HepG2 (cell line): ENCODE data around the gene DOLK. TPM values are rescaled to one million over a fixed set of nuclear protein-coding genes. Genes with fewer than 3 reads are reported as not detected.

Experiments used
- ATAC-seq: fragments of 200-7000 bp; cut with Tn5 transposase; 3 replicates; pipeline ENCODE4 v1.9.1; 2020; ENCODE audit warnings: mild to moderate bottlenecking, moderate library complexity
- BruUV-seq: library from RNA; stranded (reverse); fragments of 400-500 nt; replicated peaks from 2 replicates; lab custom pipeline; 2021; lab: Mats Ljungman, UMichigan
- CTCF ChIA-PET: fragments of 300-600 bp; formaldehyde crosslinking; extraction: SDS; loops from one replicate; lab custom pipeline; 2021; ENCODE audit warnings: low total read pairs, inconsistent platforms, low intra/inter-chr PET ratio; lab: Yijun Ruan, JAX
- POLR2A ChIA-PET: fragments of 350-600 bp; sonication (Branson Sonifier 250); formaldehyde crosslinking; loops from one replicate; lab custom pipeline; 2020; ENCODE audit warnings: antibody characterized with exemption, inconsistent platforms; lab: Yijun Ruan, JAX
- DNase-seq: peaks from one replicate; pipeline ENCODE4 v3.0.0-alpha.2; 2015; ENCODE audit warnings: low spot score
- FAIRE-seq: peaks from 3 replicates; lab custom pipeline; 2011; peaks lifted over from hg19 to GRCh38; lab: Jason Lieb, UNC
- H2AFZ ChIP-seq: one replicate; pipeline ENCODE4 v1.6.1; 2011; ENCODE audit warnings: low read length, inconsistent platforms
- H3K27ac ChIP-seq: fragments of 300-600 bp; 3 replicates; pipeline ENCODE4 v1.8.0; 2011; ENCODE audit warnings: mixed run types, mild to moderate bottlenecking, mixed read lengths, low read length, inconsistent platforms; ENCODE audit not compliant: insufficient read depth; ENCODE audit errors: extremely low read length
- H3K27me3 ChIP-seq, 2 experiments: fragments of 200-600 bp in 1 of 2; 2 replicates in 1 of 2; 3 replicates in 1 of 2; pipeline versions ENCODE4 v1.6.0 to v1.8.0; 2011; ENCODE audit warnings: low read length in 2 of 2, mild to moderate bottlenecking in 2 of 2, moderate library complexity in 2 of 2, inconsistent platforms in 1 of 2; ENCODE audit not compliant: insufficient read depth in 2 of 2, control insufficient read depth in 1 of 2
- H3K36me3 ChIP-seq, 2 experiments: fragments of 200-600 bp in 1 of 2; replicated peaks in 1 of 2; 2 replicates in 1 of 2; 3 replicates in 1 of 2; pipeline versions ENCODE4 v1.5.1 to v1.8.0; 2011; ENCODE audit warnings: low read length in 2 of 2, inconsistent platforms in 1 of 2; ENCODE audit not compliant: insufficient read depth in 2 of 2, control insufficient read depth in 1 of 2
- H3K4me1 ChIP-seq: 2 replicates; pipeline ENCODE4 v1.5.1; 2012; ENCODE audit warnings: low read length, inconsistent platforms; ENCODE audit not compliant: insufficient read depth
- H3K4me2 ChIP-seq: 2 replicates; pipeline ENCODE4 v1.6.0; 2011; ENCODE audit warnings: low read depth, low read length, inconsistent platforms
- H3K4me3 ChIP-seq, 3 experiments: fragments of 200-600 bp in 1 of 3; sonication (generic), shearing (Covaris generic) in 1 of 3; replicated peaks in 1 of 3; 2 replicates each; pipeline ENCODE4 v1.5.1; 2011 to 2016; ENCODE audit warnings: low read length in 3 of 3, inconsistent platforms in 2 of 3, low read depth in 2 of 3, mild to moderate bottlenecking in 2 of 3, control low read depth in 1 of 3, mixed read lengths in 1 of 3; ENCODE audit not compliant: insufficient read depth in 1 of 3
- H3K79me2 ChIP-seq: one replicate; pipeline ENCODE4 v1.6.1; 2011; ENCODE audit warnings: low read length, inconsistent platforms; ENCODE audit not compliant: insufficient read depth
- H3K9ac ChIP-seq: 2 replicates; pipeline ENCODE4 v1.6.0; 2011; ENCODE audit warnings: mild to moderate bottlenecking, low read depth, low read length, inconsistent platforms; ENCODE audit not compliant: insufficient read depth
- H3K9me3 ChIP-seq: 2 replicates; pipeline ENCODE4 v1.5.1; 2012; ENCODE audit warnings: mild to moderate bottlenecking, low read length
- H4K20me1 ChIP-seq: 2 replicates; pipeline ENCODE4 v1.6.0; 2011; ENCODE audit warnings: inconsistent platforms, mild to moderate bottlenecking, low read length, moderate library complexity; ENCODE audit not compliant: insufficient read depth
- AGO2 ChIP-seq: fragments of 200-400 bp; formaldehyde crosslinking; optimal IDR thresholded peaks from 2 replicates; pipeline ENCODE3; 2017; ENCODE audit warnings: mild to moderate bottlenecking, low read depth, low read length, moderate library complexity
- ELK4 ChIP-seq: sonication (generic); formaldehyde crosslinking; IDR thresholded peaks from 2 replicates; pipeline ENCODE4 v1.9.0; 2021; ENCODE audit warnings: missing genetic modification reagents, borderline replicate concordance
- KDM2A ChIP-seq: sonication (generic); formaldehyde crosslinking; IDR thresholded peaks from 2 replicates; pipeline ENCODE4 v1.4.0; 2020; ENCODE audit warnings: low read depth, missing genetic modification reagents, borderline replicate concordance
- MYPOP ChIP-seq: sonication (generic); formaldehyde crosslinking; IDR thresholded peaks from 2 replicates; pipeline ENCODE4 v1.8.1; 2023; ENCODE audit warnings: mild to moderate bottlenecking, moderate library complexity, missing genetic modification reagents
- SNAPC5 ChIP-seq: sonication (generic); formaldehyde crosslinking; IDR thresholded peaks from 2 replicates; pipeline ENCODE4 v1.8.1; 2023; ENCODE audit warnings: mild to moderate bottlenecking, missing genetic modification reagents, borderline replicate concordance
- TAF15 ChIP-seq: fragments of 200-400 bp; formaldehyde crosslinking; IDR thresholded peaks from one replicate; pipeline ENCODE4 v1.6.1; 2018; ENCODE audit warnings: mild to moderate bottlenecking, low read depth, low read length; ENCODE audit not compliant: poor library complexity, severe bottlenecking
- ZBTB34 ChIP-seq: sonication (generic); formaldehyde crosslinking; IDR thresholded peaks from 2 replicates; pipeline ENCODE4 v1.8.0; 2022; ENCODE audit warnings: mild to moderate bottlenecking, missing genetic modification reagents
- ZNF142 ChIP-seq: sonication (generic); formaldehyde crosslinking; IDR thresholded peaks from 2 replicates; pipeline ENCODE4 v1.4.0; 2020; ENCODE audit warnings: missing genetic modification reagents
- ZNF30 ChIP-seq: sonication (generic); formaldehyde crosslinking; IDR thresholded peaks from 2 replicates; pipeline ENCODE4 v1.5.0; 2020; ENCODE audit warnings: mild to moderate bottlenecking, missing genetic modification reagents
- WGBS: methylation state at CpG from one replicate; pipeline ENCODE4 v1.1.6; 2017; ENCODE audit warnings: low lambda C conversion rate; 5-methylcytosine and 5-hydroxymethylcytosine counted together
- in situ Hi-C: cut with HindIII; loops from 2 replicates; pipeline ENCODE4 v1.10.0; 2017; ENCODE audit warnings: low pct_unique_long_range_greater_than_20kb; ENCODE audit not compliant: extremely low pct_ligation_motif_present
- intact Hi-C: fragments of 100-400 bp; cut with micrococcal nuclease; formaldehyde crosslinking; loops from one replicate; pipeline ENCODE4 v1.10.0; 2022; ENCODE audit not compliant: unreplicated experiment
- polyA plus RNA-seq, 8 experiments: library from polyadenylated mRNA; depleted of rRNA in 3 of 8; stranded (reverse) in 7 of 8; unstranded in 1 of 8; fragments of >200 nt; fragmentation: Illumina TruSeq in 4 of 8; extraction: Trizol in 4 of 8; gene quantifications; 2 replicates each; pipeline versions ENCODE4 v1.2.1 to v1.2.3, GENCODE V29; 2011 to 2016; ENCODE audit warnings: low read depth in 4 of 8, missing spikeins in 1 of 8, mixed read lengths in 1 of 8; ENCODE audit not compliant: insufficient read depth in 1 of 8
- total RNA-seq, 5 experiments: library from RNA; depleted of rRNA; stranded (reverse); fragments of >200 nt; fragmentation: Illumina TruSeq; extraction: Trizol; gene quantifications; 2 replicates each; pipeline ENCODE4 v1.2.3, GENCODE V29; 2016; ENCODE audit warnings: low read depth in 1 of 5

The DOLK gene
- total and polyA plus RNA-seq, 2 of the 13 experiments (the other 11 are each of a cell fraction or from before 2014, with no cell fraction given) = 15.4 to 18.7 TPM

- Histone ChIP-seq H3K79me2 (peaks cover 9% of the 10 kb centered on the region), H3K4me3 (peak overlapping the region in 1 of 3 experiments; percentile 33; a peak in 1 of 6 replicates), H3K27ac (peak overlapping the region; percentile 74), H3K4me2 (peak overlapping the region; percentile 27; the same call in 1 of the 2 replicates), H3K9me3 (no peaks in the 10 kb centered on the region), H3K36me3 (peaks cover 7 to 16% of the 10 kb centered on the region in 2 experiments), H2AFZ (no peak overlapping the region), H3K9ac (peak overlapping the region; percentile 14), H3K27me3 (no peaks in the 10 kb centered on the region), H4K20me1 (no peaks in the 10 kb centered on the region), H3K4me1 (peaks cover 97% of the 10 kb centered on the region)
- FAIRE-seq (no peak), ATAC-seq (no peak), DNase-seq (no peak)
- intact Hi-C loops (no loop called here), in situ Hi-C loops (no loop called here)
- 97% methylated on average over 9 of the region's 18 CpGs for WGBS
- ChIA-PET CTCF (no interaction called here), POLR2A (interaction anchor here (0.7 to 1.1 kb wide), 2 partner anchors 31 to 35 kb away, joined by 3 to 4 read pairs; no protein-coding TSS in a partner anchor)
- BruUV-seq = no TSS peak
- TF ChIP-seq TAF15 (no peak), ZBTB34 (no peak), MYPOP (CRISPR knock-in tag) (no peak), AGO2 (peak; percentile 28), KDM2A (CRISPR knock-in tag) (0 out of 2 replicates have a peak, but pooled peaks have one; percentile 21), ZNF30 (no peak), ELK4 (CRISPR knock-in tag) (no peak), ZNF142 (CRISPR knock-in tag) (no peak), SNAPC5 (no peak)
Measured at GRCh38 chr9:128916204-128916603, 31.2 kb downstream of the DOLK start.
